Esophagus squamous epithelium (tissue), 5 donors: ENCODE data around the gene MBD3. TPM values are rescaled to one million over a fixed set of nuclear protein-coding genes. Genes with fewer than 3 reads are reported as not detected.

Experiments used
- DNase-seq: peaks from one replicate; lab custom pipeline; 2025; lab: John Stamatoyannopoulos, UW
- H3K27ac ChIP-seq, 4 donors: fragments of 200-600 bp; sonication (generic); one replicate each; pipeline ENCODE4 v1.5.1; 2016 to 2019; ENCODE audit warnings: mild to moderate bottlenecking in 1 of 4
- H3K27me3 ChIP-seq, 4 donors: fragments of 200-600 bp; sonication (generic); 1 replicate in 3 of 4; 2 replicates in 1 of 4; pipeline versions ENCODE4 v1.5.1 to v1.6.0; 2017 to 2021; ENCODE audit warnings: antibody characterized with exemption in 1 of 4
- H3K36me3 ChIP-seq, 3 donors: fragments of 200-600 bp; sonication (generic); one replicate each; pipeline ENCODE4 v1.5.1; 2016 to 2019
- H3K4me1 ChIP-seq, 3 donors: fragments of 200-600 bp; sonication (generic); one replicate each; pipeline ENCODE4 v1.5.1; 2017 to 2019
- H3K4me3 ChIP-seq, 4 donors: fragments of 200-600 bp; sonication (generic); 1 replicate in 3 of 4; 2 replicates in 1 of 4; pipeline ENCODE4 v1.5.1; 2016 to 2019; ENCODE audit warnings: mild to moderate bottlenecking in 2 of 4, moderate library complexity in 1 of 4
- H3K9me3 ChIP-seq, 3 donors: fragments of 200-600 bp; sonication (generic); one replicate each; pipeline ENCODE4 v1.5.1; 2016 to 2019
- CTCF ChIP-seq, 6 experiments: fragments of 450-650 bp in 4 of 6; fragments of 200-600 bp in 2 of 6; sonication (generic) in 2 of 6; IDR thresholded peaks; one replicate each; pipeline ENCODE4 v1.5.1; 2016 to 2019; ENCODE audit warnings: antibody characterized with exemption in 6 of 6, mild to moderate bottlenecking in 4 of 6, moderate library complexity in 4 of 6
- POLR2A ChIP-seq, 4 donors: fragments of 450-650 bp; IDR thresholded peaks; one replicate each; pipeline ENCODE4 v1.6.1; 2017; ENCODE audit warnings: antibody characterized with exemption in 4 of 4, mild to moderate bottlenecking in 4 of 4, moderate library complexity in 3 of 4
- WGBS, 2 donors: methylation state at CpG; one replicate each; pipeline ENCODE4 v1.1.5; 2018; 5-methylcytosine and 5-hydroxymethylcytosine counted together
- intact Hi-C: fragments of 100-400 bp; cut with DNase I; formaldehyde crosslinking; loops from one replicate; pipeline ENCODE4 v1.15.0; 2022
- total RNA-seq, 4 donors: library from RNA; depleted of rRNA; stranded (reverse); fragments of >200 nt; gene quantifications; one replicate each; pipeline ENCODE4 v1.1.0, GENCODE V29; 2016
- donor health status: DM: yes; HTN: yes; CAD: no.

Gene MBD3
- total RNA-seq, 4 donors from 2014 or later, result 74.8 to 87.9 (median 84.3) TPM

- peaks cover 4 to 97% (median 10%) of the 10 kb centered on the region in 3 donors for H3K36me3 ChIP-seq
- H3K27me3 ChIP-seq, result no peaks in the 10 kb centered on the region
- WGBS, 2 donors, result 91 to 97% methylated on average over 7 to 9 of the region's 11 CpGs
- intact Hi-C loops, result no loop called here
- no peak overlapping the region for H3K27ac ChIP-seq
- H3K4me1 ChIP-seq, result no peaks in the 10 kb centered on the region
- H3K9me3 ChIP-seq, result no peaks in the 10 kb centered on the region
- TF ChIP-seq CTCF (IDR thresholded peaks at IDR 0.05), result no peak
- TF ChIP-seq POLR2A (IDR thresholded peaks at IDR 0.05), result no peak
- no peak overlapping the region for H3K4me3 ChIP-seq
- no peak for DNase-seq
Observed at GRCh38 chr19:1620502-1620901, 27.8 kb upstream of the MBD3 start.

- no peaks in the 10 kb centered on the region for H3K27me3 ChIP-seq
- TF ChIP-seq POLR2A (IDR thresholded peaks at IDR 0.05), result no peak
- TF ChIP-seq CTCF (IDR thresholded peaks at IDR 0.05), result no peak
- peaks cover 4 to 97% (median 17%) of the 10 kb centered on the region in 3 donors for H3K36me3 ChIP-seq
Observed at GRCh38 chr19:1619703-1620102, 27.0 kb upstream of the MBD3 start.

GRCh38 chr19:1619094-1619439 lies 26.4 kb upstream of the MBD3 start:
- H3K27me3 ChIP-seq, result no peaks in the 10 kb centered on the region
- H3K4me3 ChIP-seq, result no peak overlapping the region
- peaks cover 4 to 97% (median 20%) of the 10 kb centered on the region in 3 donors for H3K36me3 ChIP-seq
- no peaks in the 10 kb centered on the region for H3K9me3 ChIP-seq
- H3K27ac ChIP-seq, result no peak overlapping the region
- intact Hi-C loops, result no loop called here
- no peaks in the 10 kb centered on the region for H3K4me1 ChIP-seq
- no peak for DNase-seq
- whole genome bisulfite sequencing, 2 donors, result 90 to 100% methylated on average over 2 of the region's 26 CpGs
- TF ChIP-seq POLR2A (IDR thresholded peaks at IDR 0.05) (no peak), CTCF (IDR thresholded peaks at IDR 0.05) (no peak)

More at GRCh38 chr19:1619703-1620102, 27.0 kb upstream of the MBD3 start:
- Histone ChIP-seq H3K27ac (no peak overlapping the region), H3K4me1 (no peaks in the 10 kb centered on the region), H3K9me3 (no peaks in the 10 kb centered on the region), H3K4me3 (no peak overlapping the region)
- no peak for DNase-seq
- intact Hi-C loops, result no loop called here
- 84% methylated on average over 5 of the region's 18 CpGs; no CpG with 5 or more reads in 1 of the 2 donors for WGBS, 2 donors

- Histone ChIP-seq H3K27me3 (no peaks in the 10 kb centered on the region), H3K4me3 (no peak overlapping the region), H3K36me3 (peaks cover 9 to 97% (median 24%) of the 10 kb centered on the region in 3 donors), H3K4me1 (no peaks in the 10 kb centered on the region), H3K27ac (no peak overlapping the region), H3K9me3 (no peaks in the 10 kb centered on the region)
- TF ChIP-seq CTCF (IDR thresholded peaks at IDR 0.05) (peak in 5 of 6 experiments; percentile 10 to 46 (median 30)), POLR2A (IDR thresholded peaks at IDR 0.05) (no peak)
- intact Hi-C loops, result no loop called here
- no peak for DNase-seq
- 56 to 76% methylated on average over 10 to 18 of the region's 24 CpGs for WGBS, 2 donors
Observed at GRCh38 chr19:1618157-1619093, 25.8 kb upstream of the MBD3 start.

- no peak for TF ChIP-seq CTCF (IDR thresholded peaks at IDR 0.05)
- TF ChIP-seq POLR2A (IDR thresholded peaks at IDR 0.05), result no peak
- H3K4me3 ChIP-seq, result no peak overlapping the region
- no peak for DNase-seq
- no peaks in the 10 kb centered on the region for H3K9me3 ChIP-seq
- WGBS, 2 donors, result 51 to 77% methylated on average over 3 to 4 of the region's 4 CpGs
- H3K4me1 ChIP-seq, result no peaks in the 10 kb centered on the region
- peaks cover 23 to 97% (median 39%) of the 10 kb centered on the region in 3 donors for H3K36me3 ChIP-seq
- intact Hi-C loops, result no loop called here
- no peak overlapping the region for H3K27ac ChIP-seq
- no peaks in the 10 kb centered on the region for H3K27me3 ChIP-seq
Observed at GRCh38 chr19:1616875-1617274, 24.2 kb upstream of the MBD3 start.
